HCT116 (cell line): ENCODE measurements around the gene ZDHHC1.

Experiments used
- ATF3 ChIP-seq: IDR thresholded peaks from 2 replicates; pipeline ENCODE4 v1.6.1; 2012
- ELF1 ChIP-seq: IDR thresholded peaks from 2 replicates; pipeline ENCODE4 v1.6.1; 2012; ENCODE audit warnings: low read depth, borderline replicate concordance
- EZH2 ChIP-seq: fragments of 200-600 bp; sonication (generic); IDR thresholded peaks from 2 replicates; pipeline ENCODE4 v1.6.1; 2017; ENCODE audit warnings: antibody characterized with exemption, mixed run types
- EZH2phosphoT487 ChIP-seq: fragments of 200-600 bp; IDR thresholded peaks from 2 replicates; pipeline ENCODE4 v1.6.1; 2018; ENCODE audit warnings: antibody characterized with exemption, borderline replicate concordance
- MAX ChIP-seq: IDR thresholded peaks from 2 replicates; pipeline ENCODE4 v1.6.1; 2012
- POLR2A ChIP-seq: IDR thresholded peaks from 2 replicates; pipeline ENCODE4 v1.7.0; 2011; ENCODE audit warnings: borderline replicate concordance; ENCODE audit not compliant: insufficient read depth, insufficient read length; ENCODE audit errors: extremely low read depth
- POLR2AphosphoS5 ChIP-seq: IDR thresholded peaks from 2 replicates; pipeline ENCODE4 v1.6.1; 2011; ENCODE audit warnings: mild to moderate bottlenecking, low read depth, low read length, moderate library complexity
- RAD21 ChIP-seq: IDR thresholded peaks from 2 replicates; pipeline ENCODE4 v1.6.1; 2012; ENCODE audit warnings: low read depth, mild to moderate bottlenecking
- REST ChIP-seq: IDR thresholded peaks from 2 replicates; pipeline ENCODE4 v1.6.1; 2012; ENCODE audit warnings: low read depth
- SP1 ChIP-seq: IDR thresholded peaks from 2 replicates; pipeline ENCODE4 v1.6.1; 2012; ENCODE audit warnings: low read depth
- TCF7L2 ChIP-seq: IDR thresholded peaks from 2 replicates; pipeline ENCODE4 v1.7.0; 2011; ENCODE audit warnings: borderline replicate concordance, inconsistent platforms; ENCODE audit not compliant: insufficient read depth, insufficient read length; ENCODE audit errors: extremely low read depth
- YY1 ChIP-seq: IDR thresholded peaks from 2 replicates; pipeline ENCODE4 v1.6.1; 2011; ENCODE audit warnings: low read length, low read depth, moderate library complexity, mild to moderate bottlenecking; ENCODE audit not compliant: insufficient replicate concordance; ENCODE audit errors: extremely low read depth
- TF ChIP-seq, protein P1 (sequence below), 3 experiments: fragments of 200-600 bp in 1 of 3; sonication (generic) in 1 of 3; IDR thresholded peaks in 2 of 3; conservative IDR thresholded peaks in 1 of 3; 2 replicates each; pipeline ENCODE4 v1.5.1; 2012 to 2017; ENCODE audit warnings: low read depth in 2 of 3, low read length in 2 of 3, antibody characterized with exemption in 1 of 3, borderline replicate concordance in 1 of 3, control low read depth in 1 of 3, mild to moderate bottlenecking in 1 of 3, mixed read lengths in 1 of 3, mixed run types in 1 of 3, moderate library complexity in 1 of 3; ENCODE audit not compliant: insufficient read depth in 1 of 3

- TF ChIP-seq, protein P1, sequence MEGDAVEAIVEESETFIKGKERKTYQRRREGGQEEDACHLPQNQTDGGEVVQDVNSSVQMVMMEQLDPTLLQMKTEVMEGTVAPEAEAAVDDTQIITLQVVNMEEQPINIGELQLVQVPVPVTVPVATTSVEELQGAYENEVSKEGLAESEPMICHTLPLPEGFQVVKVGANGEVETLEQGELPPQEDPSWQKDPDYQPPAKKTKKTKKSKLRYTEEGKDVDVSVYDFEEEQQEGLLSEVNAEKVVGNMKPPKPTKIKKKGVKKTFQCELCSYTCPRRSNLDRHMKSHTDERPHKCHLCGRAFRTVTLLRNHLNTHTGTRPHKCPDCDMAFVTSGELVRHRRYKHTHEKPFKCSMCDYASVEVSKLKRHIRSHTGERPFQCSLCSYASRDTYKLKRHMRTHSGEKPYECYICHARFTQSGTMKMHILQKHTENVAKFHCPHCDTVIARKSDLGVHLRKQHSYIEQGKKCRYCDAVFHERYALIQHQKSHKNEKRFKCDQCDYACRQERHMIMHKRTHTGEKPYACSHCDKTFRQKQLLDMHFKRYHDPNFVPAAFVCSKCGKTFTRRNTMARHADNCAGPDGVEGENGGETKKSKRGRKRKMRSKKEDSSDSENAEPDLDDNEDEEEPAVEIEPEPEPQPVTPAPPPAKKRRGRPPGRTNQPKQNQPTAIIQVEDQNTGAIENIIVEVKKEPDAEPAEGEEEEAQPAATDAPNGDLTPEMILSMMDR (IDR thresholded peaks at IDR 0.05 in 2 of 3, conservative IDR thresholded peaks at IDR 0.05 in 1 of 3; ENCODE audit: borderline replicate concordance in 1 of 3, insufficient read depth in 1 of 3, low read depth in 2 of 3, low read length in 2 of 3) = no peak
- TF ChIP-seq RAD21 (no peak), ELF1 (no peak), ATF3 (no peak), POLR2A (no peak), EZH2 (no peak), SP1 (no peak), TCF7L2 (no peak), YY1 (no peak), POLR2AphosphoS5 (no peak), REST (no peak), EZH2phosphoT487 (no peak), MAX (no peak)
Observed at GRCh38 chr16:67390816-67391423, 25.4 kb downstream of the ZDHHC1 start.
